GM18867 (cell line): Measurements from ENCODE around the gene GULP1.

Experiments used
- ATAC-seq: cut with Tn5 transposase; IDR thresholded peaks from one replicate; pipeline ENCODE4 v1.9.1; 2021; ENCODE audit warnings: mild to moderate bottlenecking, moderate library complexity; ENCODE audit not compliant: unreplicated experiment

Gene GULP1

DNA sequence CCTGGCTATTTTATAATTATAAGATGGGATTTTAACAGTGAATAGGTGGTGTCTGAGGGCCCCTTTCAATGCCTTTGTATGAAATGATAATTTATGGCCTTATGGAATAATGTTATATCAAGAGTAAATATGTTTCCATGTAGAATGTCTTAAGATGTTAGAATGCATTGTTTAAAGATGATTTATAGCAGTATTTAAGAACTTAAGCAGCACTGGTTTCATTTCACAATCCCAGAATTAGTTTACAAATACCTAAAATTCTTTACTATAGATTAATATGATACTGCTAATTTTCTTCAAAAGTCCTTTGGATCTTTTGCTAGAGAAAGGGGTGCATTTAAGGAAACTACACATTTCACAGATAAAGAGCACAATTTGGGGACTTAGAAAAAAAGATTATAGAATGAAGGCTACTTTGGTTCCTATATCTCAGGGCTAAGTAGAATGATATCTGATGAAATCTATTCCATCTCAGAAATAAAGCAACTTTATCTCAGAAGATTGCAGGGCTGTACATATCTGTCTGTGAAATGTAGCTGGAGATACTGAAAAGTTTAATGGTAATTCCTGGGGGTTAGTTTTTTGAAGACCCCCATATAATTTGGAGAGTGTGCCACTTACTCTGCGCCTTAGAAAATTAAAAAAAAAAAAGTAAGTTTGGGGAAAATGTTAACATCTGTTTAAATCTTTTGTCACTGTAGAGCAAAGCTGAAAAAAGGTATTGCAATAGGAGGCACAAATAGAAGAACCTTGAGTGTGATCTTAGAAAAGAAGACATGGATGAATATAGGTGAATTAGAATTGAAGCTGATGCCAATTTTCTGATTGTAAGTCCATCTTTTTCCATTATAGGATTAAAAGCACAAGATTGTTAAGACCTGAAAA, 123.4 kb downstream of the GULP1 start:
- no peak for ATAC-seq

DNA sequence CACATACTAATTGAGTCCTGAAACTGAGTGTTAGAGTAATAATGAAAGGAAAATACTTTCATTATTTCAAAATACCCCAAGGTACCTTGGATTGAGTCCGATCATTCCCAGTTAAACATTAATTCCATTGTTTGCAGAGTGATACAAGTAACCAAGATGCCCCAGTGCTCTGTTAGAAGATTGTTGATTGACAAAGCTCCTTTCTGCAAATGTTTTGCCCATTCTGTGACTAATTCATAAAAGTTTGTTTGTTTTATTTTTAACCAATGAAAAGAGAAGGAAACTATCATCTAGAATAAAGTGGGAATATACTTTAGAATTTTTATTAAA, 124.0 kb downstream of the GULP1 start:
- no peak for ATAC-seq

DNA sequence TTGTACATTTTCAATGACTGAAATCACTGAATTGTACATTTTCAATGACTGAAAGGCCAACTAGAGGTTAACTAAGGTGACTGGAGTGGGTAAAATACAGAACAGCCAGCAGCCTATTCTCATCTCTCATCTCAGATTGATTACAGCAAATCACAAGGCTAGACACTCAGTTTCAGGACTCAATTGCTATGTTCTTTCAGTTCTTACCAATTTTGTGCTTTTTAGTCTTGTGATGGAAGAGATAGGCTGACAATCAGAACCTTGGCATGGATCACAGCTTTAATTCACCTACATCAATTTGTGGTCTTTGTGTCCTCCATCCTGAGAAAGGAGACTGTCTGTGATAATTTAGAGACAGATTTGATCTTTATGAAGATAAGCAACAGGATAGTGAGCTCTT, 124.7 kb downstream of the GULP1 start:
- no peak for ATAC-seq

DNA sequence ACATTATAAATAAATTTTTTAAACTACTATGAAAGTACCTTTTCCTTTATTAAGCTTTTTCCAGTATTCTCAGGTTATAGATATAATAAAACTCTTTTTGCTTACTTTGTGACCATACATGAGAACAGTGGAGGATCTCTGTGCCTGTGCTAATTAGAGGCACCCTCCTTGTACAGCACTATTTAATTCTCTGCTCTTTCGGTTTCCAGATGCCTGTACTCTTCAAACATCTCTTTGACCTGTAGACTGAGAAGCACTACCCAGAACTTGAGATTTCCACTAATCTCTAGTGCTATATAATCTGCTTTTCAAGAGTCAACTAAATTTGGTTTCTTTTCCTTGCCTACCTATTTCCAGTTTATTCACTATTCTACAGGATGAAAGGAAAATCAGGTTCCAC, 131.1 kb downstream of the GULP1 start:
- no peak for ATAC-seq

DNA sequence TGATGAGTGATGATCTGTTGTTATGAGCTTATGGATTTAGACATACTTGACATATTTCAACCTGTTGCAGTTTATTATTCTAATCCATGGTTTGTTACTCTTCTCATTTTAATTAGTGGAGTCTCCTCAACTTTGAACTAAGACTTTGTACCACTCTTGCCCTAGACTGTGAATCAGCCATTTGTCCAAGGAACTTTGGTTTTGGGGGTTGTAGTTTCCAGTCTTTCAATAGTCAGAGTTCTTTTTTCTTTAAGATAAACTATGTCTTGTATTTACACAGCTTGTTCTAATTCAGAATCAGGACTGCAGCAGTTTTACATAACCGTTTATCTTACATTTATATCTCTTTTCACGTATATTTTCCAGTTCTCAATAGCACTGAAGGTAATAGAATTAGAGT, 133.6 kb downstream of the GULP1 start:
- ATAC-seq, result no peak

DNA sequence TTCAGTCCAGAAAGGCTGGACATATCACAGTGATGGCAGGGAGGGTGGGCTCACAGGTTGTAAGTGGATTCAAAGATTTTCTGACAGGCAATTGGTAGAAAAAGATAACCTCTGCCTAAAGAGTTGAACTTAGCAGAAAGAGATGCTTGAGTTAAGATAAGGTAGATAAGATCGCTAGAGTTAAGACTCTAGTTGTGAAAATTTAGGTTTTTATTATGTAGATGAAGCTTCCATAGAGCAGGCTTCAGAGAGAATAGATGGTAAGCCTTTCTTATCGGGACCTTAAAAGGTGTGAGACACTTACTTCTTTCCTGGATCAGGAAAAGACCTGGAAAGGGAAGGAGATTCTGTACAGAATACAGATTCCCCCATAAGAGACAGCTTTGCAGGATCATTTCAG, 134.4 kb downstream of the GULP1 start:
- ATAC-seq, result no peak

DNA sequence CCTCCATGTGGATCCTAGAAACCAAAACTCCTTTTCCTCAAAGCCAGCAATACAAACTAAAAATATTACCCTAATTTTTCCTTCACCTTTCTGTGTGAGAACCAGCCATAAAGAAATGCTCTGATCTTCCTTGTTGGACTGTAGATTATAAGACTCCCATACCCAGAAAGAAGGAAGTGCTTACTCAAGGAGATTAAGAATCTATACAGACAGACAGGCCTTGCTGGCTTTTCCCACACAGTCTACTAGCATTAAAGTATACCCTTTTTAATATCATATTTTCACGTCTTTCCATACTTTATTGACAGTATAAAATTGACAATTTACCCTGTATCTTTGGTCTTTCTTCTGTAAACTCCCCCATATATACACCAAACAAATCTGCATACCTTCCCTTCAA, 139.0 kb downstream of the GULP1 start:
- no peak for ATAC-seq

DNA sequence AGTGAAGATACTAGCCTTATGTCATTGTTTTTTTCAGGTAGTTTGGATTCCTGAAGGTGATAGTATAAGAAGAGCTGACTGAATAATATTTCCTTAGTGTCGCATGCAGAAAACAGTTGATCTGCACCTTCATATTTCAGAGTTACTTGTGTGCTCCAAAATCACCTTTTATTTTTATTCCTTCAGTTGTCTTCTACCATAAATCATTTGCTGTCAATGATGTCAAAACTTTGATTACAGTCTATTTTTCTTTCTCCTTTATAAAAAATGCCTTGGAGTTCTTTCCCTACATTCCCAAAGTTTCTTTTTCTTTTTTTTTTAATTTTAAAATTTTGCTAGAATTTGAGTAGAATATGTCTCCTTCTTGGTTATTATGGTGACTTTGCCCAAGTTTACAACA, 142.3 kb downstream of the GULP1 start:
- no peak for ATAC-seq

DNA sequence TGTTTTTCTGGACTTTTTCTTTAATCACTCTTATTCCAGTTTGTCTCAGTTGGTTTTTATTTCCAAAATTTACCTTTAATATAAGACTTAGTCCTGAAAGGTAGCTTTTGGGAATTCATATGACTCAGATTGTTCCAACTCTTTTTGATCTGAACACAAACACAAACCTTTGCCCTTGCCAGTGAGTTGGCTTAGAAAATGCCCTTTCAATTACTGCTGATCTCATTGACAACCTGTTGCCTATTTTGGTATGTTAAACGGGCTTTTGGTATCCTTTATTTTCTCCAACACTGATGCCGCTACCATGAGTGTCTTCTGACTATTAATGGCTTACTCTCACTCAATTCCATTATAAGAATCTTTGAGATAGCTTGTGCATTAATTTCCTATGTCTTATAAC, 143.4 kb downstream of the GULP1 start:
- no peak for ATAC-seq

DNA sequence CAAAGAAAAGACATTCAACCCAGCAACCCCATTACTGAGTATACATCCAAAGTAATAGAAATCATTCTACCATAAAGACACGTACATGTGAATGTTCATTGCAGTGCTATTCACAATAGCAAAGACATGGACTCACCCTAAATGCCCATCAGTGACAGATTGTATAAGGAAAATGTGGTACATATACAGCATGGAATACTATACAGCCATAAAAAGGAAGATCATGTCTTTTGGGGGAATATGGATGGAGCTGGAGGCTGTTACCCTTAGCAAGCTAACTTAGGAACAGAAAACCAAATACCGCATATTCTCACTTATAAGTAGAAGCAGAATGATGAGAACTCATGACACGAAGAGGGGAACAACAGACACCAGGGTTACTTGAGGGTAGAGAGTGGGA, 145.9 kb downstream of the GULP1 start:
- ATAC-seq, result no peak

DNA sequence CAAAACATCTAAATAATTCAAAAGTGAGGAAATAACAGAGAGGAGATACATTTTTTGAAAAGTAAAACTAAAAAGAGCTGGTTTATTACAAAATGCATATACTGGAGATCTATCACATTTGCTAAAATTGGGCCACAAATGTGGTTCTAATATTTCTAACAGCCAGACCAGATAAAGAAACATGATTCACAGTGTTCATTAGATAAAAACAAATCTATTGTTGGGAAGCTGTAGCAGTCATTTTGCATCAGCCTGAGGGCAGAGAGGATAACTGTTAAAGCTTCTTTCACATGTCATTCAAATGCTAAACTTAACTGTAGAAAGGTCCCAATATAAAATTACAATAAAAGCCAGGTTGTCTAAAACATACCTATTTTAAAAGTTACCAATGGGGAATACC, 148.3 kb downstream of the GULP1 start:
- no peak for ATAC-seq

DNA sequence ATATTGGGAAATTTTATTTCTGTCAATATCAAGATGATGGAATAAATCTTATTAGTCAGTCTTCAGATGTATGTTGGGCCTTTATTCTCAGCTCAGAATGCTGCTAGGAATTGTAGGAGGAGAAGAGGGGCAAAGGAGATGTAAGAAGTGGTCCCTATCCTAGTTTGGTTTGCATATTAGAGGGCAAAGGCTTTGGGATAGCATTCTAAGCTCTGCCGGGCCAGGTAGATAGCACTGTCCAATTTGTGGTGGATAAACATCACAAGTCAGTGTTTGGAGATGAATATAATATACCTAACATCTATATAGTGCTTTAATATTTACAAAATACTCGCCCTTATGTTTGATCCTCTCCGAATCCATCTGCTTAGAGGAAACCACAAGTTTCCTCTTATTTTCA, 149.2 kb downstream of the GULP1 start:
- ATAC-seq, result no peak

DNA sequence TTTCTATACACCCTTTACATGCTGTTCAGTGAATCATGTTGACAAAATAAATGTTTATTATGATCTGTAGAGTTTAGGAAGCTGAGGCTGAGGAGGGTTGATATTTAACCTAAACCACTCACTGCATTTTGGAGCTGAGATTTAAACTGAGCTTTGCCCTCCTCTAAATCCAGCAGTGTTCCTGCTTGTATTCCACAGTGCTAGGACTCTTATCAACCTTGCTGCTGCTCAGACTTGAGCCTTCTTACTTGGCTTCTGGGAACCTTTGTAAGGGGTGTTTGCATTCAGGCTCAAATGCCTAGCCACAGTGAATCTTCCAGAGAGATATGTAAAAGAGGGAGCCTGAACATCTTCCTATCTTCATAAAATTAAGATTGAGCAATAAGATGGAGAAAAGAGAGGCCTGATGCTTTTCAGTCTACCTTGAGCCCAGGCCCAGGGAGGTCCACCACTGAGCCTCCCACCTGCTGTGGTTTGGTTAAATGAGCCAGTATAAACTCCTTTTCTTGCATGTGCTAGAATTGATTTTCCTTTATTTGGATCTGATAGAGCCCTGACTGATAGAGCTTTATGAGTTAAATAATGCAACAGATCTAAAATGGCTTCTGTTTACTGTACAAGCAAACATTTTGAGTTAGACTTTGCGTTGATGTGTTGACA, 149.7 kb downstream of the GULP1 start:
- no peak for ATAC-seq

DNA sequence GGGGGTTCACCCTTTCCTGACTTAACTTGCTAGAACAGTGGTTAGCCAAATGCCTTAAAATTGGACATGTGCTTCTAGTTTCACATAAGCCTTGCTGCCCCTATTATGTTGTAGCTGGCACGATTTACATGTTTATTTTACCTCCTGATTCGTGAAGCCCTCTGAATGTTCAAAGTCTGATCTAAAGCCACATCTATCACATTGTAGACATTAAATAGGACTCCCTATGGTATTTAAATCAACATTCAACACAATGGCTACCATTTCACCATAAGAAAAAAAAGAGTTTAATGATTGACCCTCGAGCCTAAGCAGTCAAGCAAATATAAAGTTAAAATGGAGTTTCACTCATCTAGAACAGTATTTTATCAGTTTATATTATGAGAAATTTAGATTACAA, 151.5 kb downstream of the GULP1 start:
- ATAC-seq, result no peak

DNA sequence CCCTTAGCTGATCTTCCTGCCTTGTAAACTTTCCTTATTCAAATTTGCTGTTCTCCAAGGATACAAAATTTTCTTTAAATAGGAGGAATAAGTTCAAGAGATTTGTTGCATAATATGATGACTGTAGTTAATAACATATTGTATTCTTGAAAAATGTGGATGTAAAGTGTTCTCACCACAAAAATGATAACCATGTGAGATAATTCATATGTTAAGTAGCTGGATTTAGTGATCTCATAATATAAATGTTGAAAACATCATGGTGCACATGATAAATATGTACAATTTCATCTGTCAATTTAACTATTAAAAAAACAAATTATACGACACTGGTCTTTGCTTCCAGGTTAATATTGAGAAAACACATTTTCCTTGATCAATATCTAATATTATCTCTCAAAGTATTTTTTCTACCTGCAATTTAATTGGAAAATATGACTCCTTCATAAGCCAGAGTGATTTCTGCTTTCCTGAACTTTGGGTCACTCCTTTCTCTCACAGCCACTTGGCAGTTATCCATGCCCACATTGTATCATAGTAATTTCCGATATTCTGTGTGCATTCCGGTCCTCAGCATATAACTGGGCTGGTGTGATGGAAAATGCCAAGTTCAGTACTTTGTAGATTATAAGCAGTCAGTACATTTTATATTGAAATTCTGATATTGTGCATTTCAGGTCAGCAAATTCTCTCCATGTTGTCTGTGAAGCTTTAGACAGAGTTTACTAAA, 152.6 kb downstream of the GULP1 start:
- ATAC-seq, result no peak

DNA sequence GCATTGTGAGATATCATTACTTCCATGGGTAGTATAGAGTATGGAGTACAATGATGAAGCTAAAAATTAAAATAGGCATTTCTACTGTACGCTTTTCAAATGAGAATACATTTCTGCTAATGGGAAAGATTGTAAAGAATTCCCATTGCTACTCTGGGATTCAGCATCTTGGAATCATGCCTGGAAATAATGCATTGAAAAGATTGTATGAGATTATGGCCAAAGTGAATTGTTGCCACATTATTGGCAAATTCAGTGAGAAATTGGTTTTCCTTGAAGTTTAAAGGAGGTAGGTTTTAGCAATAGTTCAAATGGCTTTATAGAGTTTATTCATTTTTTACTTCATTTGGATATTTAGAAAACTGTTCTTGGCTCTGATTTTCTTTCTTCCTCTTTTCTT, 157.9 kb downstream of the GULP1 start:
- no peak for ATAC-seq

DNA sequence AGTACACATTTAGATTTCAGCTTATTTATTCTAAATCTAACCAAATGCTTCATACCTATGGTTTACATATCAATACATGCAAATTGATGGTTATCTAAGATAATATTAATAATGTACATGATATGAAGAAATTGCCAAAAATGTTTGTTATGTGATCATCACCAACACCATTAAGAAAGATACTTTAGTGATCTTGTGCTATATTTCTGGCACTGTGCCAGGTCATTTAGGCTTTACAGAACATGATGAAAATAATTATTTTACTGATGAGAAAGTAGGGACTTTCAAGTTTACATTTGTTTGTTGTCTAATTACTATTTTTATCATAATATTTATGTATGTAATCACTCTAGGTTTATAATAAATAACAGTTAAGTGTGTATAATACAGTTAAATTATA, 158.3 kb downstream of the GULP1 start:
- ATAC-seq, result no peak

DNA sequence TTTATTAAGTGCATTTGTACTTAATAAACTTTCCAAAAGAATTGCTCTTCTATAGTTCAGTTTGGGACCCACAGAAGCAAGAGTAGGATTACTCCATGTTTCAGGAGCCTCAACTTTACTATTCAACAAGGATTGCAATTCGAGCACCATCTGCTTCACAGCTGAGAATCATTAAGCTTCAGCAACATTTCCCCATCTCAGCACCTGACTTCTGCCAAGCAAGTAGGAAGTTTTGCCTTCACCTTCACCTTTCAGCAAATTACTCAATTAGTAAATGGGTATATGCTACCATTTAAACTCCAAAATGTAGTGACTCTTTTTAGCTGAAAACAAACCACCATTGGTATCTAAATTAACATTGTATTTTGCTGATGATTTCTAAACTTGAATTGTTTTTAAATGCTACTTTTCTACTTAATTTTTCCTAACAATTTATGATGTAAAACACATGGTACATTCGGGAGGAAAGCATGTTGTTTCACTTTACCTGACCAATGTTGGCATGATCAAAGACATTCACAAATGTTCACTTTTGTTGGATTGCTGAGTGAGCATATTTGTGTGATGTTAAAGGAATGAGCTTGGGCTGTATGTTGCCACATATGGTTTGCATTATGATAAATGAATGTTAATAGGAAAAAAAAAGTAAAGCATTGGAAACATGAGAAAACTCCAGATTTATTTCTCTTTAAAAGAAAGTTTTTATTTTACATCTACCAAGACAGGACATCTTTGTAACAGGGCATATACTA, 159.2 kb downstream of the GULP1 start:
- no peak for ATAC-seq

DNA sequence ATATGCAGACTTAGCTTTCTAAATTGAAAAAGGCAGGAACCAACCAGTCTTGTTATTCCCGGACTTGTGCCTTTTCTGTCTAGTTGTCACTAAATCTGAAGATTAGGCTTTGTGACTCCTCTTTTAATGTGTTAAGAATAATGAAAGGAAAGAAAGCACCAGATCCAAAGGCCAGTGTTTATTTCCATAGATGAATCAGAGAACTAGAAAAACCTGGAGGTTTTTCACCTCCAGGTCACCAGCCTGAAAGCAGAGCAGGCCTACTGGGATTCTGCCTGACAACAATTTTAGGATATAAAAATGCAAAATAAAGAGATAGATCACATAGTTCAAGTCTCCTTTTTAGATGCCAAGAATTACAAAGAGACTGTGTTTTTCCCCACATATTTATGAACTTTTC, 160.4 kb downstream of the GULP1 start:
- ATAC-seq, result no peak

DNA sequence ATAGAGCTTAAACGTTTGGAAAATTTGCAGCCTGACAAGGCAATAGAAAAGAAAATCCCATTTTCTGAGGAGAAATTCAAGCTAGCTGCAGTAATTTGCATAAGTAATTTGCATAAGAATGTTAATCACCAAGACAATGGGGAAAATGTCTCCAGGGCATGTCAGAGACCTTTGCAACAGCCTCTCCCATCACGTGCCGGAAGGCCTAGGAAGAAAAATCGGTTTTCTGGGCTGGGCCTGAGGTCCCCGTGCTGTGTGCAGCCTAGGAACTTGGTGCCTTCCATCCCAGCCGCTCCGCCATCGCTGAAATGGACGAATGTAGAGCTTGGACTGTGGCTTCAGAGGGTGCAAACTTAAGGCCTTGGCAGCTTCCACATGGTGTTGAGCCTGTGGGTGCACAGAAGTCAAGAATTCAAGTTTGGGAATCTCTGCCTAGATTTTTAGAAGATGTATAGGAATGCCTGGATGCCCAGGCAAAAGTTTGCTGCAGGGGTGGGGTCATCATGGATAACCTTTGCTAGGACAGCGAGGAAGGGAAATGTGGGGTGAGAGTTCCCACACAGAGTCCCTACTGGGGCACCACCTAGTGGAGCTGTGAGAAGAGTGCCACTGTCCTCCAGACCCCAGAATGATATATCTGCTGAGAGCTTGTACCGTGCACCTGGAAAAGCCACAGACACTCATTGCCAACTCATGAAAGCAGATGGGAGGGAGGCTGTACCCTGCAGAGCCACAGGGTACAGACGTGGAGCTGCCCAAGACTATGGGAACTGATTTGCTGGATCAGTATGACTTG, 164.6 kb downstream of the GULP1 start:
- no peak for ATAC-seq

DNA sequence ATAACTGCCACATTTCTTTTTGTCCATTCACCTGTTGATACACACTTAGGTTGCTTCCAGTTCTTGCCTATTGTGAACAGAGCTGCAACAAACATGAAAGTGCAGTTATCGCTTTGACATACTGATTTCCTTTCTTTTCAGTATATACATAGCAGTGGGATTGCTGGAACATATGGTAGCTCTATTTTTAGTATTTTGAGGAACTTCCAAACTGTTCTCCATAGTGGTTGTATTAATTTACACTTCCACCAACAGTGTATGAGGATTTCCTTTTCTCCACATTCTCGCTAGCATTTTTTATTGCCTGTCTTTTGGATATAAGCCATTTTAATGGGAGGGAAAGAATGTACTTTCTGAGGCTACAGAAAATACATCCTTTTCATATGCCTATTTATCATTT, 167.4 kb downstream of the GULP1 start:
- no peak for ATAC-seq
